HepG2 (cell line): Measurements from ENCODE around the gene HDAC4. TPM values are rescaled to one million over a fixed set of nuclear protein-coding genes. Genes with fewer than 3 reads are reported as not detected.

Source experiments
- ATAC-seq: fragments of 200-7000 bp; cut with Tn5 transposase; 3 replicates; pipeline ENCODE4 v1.9.1; 2020; ENCODE audit warnings: mild to moderate bottlenecking, moderate library complexity
- BruUV-seq: library from RNA; stranded (reverse); fragments of 400-500 nt; replicated peaks from 2 replicates; lab custom pipeline; 2021; lab: Mats Ljungman, UMichigan
- CTCF ChIA-PET: fragments of 300-600 bp; formaldehyde crosslinking; extraction: SDS; loops from one replicate; lab custom pipeline; 2021; ENCODE audit warnings: low total read pairs, inconsistent platforms, low intra/inter-chr PET ratio; lab: Yijun Ruan, JAX
- POLR2A ChIA-PET: fragments of 350-600 bp; sonication (Branson Sonifier 250); formaldehyde crosslinking; loops from one replicate; lab custom pipeline; 2020; ENCODE audit warnings: antibody characterized with exemption, inconsistent platforms; lab: Yijun Ruan, JAX
- DNase-seq: peaks from one replicate; pipeline ENCODE4 v3.0.0-alpha.2; 2015; ENCODE audit warnings: low spot score
- FAIRE-seq: peaks from 3 replicates; lab custom pipeline; 2011; peaks lifted over from hg19 to GRCh38; lab: Jason Lieb, UNC
- H2AFZ ChIP-seq: one replicate; pipeline ENCODE4 v1.6.1; 2011; ENCODE audit warnings: low read length, inconsistent platforms
- H3K27ac ChIP-seq: fragments of 300-600 bp; 3 replicates; pipeline ENCODE4 v1.8.0; 2011; ENCODE audit warnings: mixed run types, mild to moderate bottlenecking, mixed read lengths, low read length, inconsistent platforms; ENCODE audit not compliant: insufficient read depth; ENCODE audit errors: extremely low read length
- H3K27me3 ChIP-seq, 2 experiments: fragments of 200-600 bp in 1 of 2; 2 replicates in 1 of 2; 3 replicates in 1 of 2; pipeline versions ENCODE4 v1.6.0 to v1.8.0; 2011; ENCODE audit warnings: low read length in 2 of 2, mild to moderate bottlenecking in 2 of 2, moderate library complexity in 2 of 2, inconsistent platforms in 1 of 2; ENCODE audit not compliant: insufficient read depth in 2 of 2, control insufficient read depth in 1 of 2
- H3K36me3 ChIP-seq, 2 experiments: fragments of 200-600 bp in 1 of 2; replicated peaks in 1 of 2; 2 replicates in 1 of 2; 3 replicates in 1 of 2; pipeline versions ENCODE4 v1.5.1 to v1.8.0; 2011; ENCODE audit warnings: low read length in 2 of 2, inconsistent platforms in 1 of 2; ENCODE audit not compliant: insufficient read depth in 2 of 2, control insufficient read depth in 1 of 2
- H3K4me1 ChIP-seq: 2 replicates; pipeline ENCODE4 v1.5.1; 2012; ENCODE audit warnings: low read length, inconsistent platforms; ENCODE audit not compliant: insufficient read depth
- H3K4me2 ChIP-seq: 2 replicates; pipeline ENCODE4 v1.6.0; 2011; ENCODE audit warnings: low read depth, low read length, inconsistent platforms
- H3K4me3 ChIP-seq, 3 experiments: fragments of 200-600 bp in 1 of 3; sonication (generic), shearing (Covaris generic) in 1 of 3; replicated peaks in 1 of 3; 2 replicates each; pipeline ENCODE4 v1.5.1; 2011 to 2016; ENCODE audit warnings: low read length in 3 of 3, inconsistent platforms in 2 of 3, low read depth in 2 of 3, mild to moderate bottlenecking in 2 of 3, control low read depth in 1 of 3, mixed read lengths in 1 of 3; ENCODE audit not compliant: insufficient read depth in 1 of 3
- H3K79me2 ChIP-seq: one replicate; pipeline ENCODE4 v1.6.1; 2011; ENCODE audit warnings: low read length, inconsistent platforms; ENCODE audit not compliant: insufficient read depth
- H3K9ac ChIP-seq: 2 replicates; pipeline ENCODE4 v1.6.0; 2011; ENCODE audit warnings: mild to moderate bottlenecking, low read depth, low read length, inconsistent platforms; ENCODE audit not compliant: insufficient read depth
- H3K9me3 ChIP-seq: 2 replicates; pipeline ENCODE4 v1.5.1; 2012; ENCODE audit warnings: mild to moderate bottlenecking, low read length
- H4K20me1 ChIP-seq: 2 replicates; pipeline ENCODE4 v1.6.0; 2011; ENCODE audit warnings: inconsistent platforms, mild to moderate bottlenecking, low read length, moderate library complexity; ENCODE audit not compliant: insufficient read depth
- ATF1 ChIP-seq: IDR thresholded peaks from 2 replicates; pipeline ENCODE4 v1.6.1; 2016; ENCODE audit warnings: mild to moderate bottlenecking, control low read depth
- KLF13 ChIP-seq: sonication (generic); formaldehyde crosslinking; IDR thresholded peaks from 2 replicates; pipeline ENCODE4 v1.4.0; 2020; ENCODE audit warnings: mild to moderate bottlenecking, missing genetic modification reagents
- NFKB2 ChIP-seq: sonication (generic); formaldehyde crosslinking; IDR thresholded peaks from 2 replicates; pipeline ENCODE4 v1.4.0; 2020; ENCODE audit warnings: missing genetic modification reagents, borderline replicate concordance
- SP4 ChIP-seq: sonication (generic); formaldehyde crosslinking; IDR thresholded peaks from 2 replicates; pipeline ENCODE4 v1.8.1; 2023; ENCODE audit warnings: mild to moderate bottlenecking, missing genetic modification reagents
- SRF ChIP-seq: IDR thresholded peaks from 2 replicates; pipeline ENCODE4 v1.6.1; 2011; ENCODE audit warnings: mild to moderate bottlenecking, low read depth, low read length, moderate library complexity
- ZBTB42 ChIP-seq: sonication (generic); formaldehyde crosslinking; IDR thresholded peaks from 2 replicates; pipeline ENCODE4 v1.5.0; 2020; ENCODE audit warnings: mild to moderate bottlenecking, missing genetic modification reagents
- ZNF253 ChIP-seq: sonication (generic); formaldehyde crosslinking; IDR thresholded peaks from 2 replicates; pipeline ENCODE4 v1.8.0; 2022; ENCODE audit warnings: mild to moderate bottlenecking, missing genetic modification reagents, borderline replicate concordance
- ZNF543 ChIP-seq: sonication (generic); formaldehyde crosslinking; IDR thresholded peaks from 2 replicates; pipeline ENCODE4 v1.4.0; 2020; ENCODE audit warnings: mild to moderate bottlenecking, missing genetic modification reagents
- ZNF629 ChIP-seq: sonication (generic); formaldehyde crosslinking; conservative IDR thresholded peaks from 2 replicates; pipeline ENCODE4 v1.5.0; 2020; ENCODE audit warnings: missing genetic modification reagents
- ZNF674 ChIP-seq: sonication (generic); formaldehyde crosslinking; IDR thresholded peaks from 2 replicates; pipeline ENCODE4 v1.5.0; 2020; ENCODE audit warnings: low read depth, mild to moderate bottlenecking, missing genetic modification reagents
- ZNF770 ChIP-seq: sonication (generic); formaldehyde crosslinking; IDR thresholded peaks from 2 replicates; pipeline ENCODE4 v1.5.0; 2020; ENCODE audit warnings: mild to moderate bottlenecking, missing genetic modification reagents
- ZNF772 ChIP-seq: sonication (generic); formaldehyde crosslinking; IDR thresholded peaks from 2 replicates; pipeline ENCODE4 v1.5.0; 2020; ENCODE audit warnings: mild to moderate bottlenecking, missing genetic modification reagents
- WGBS: methylation state at CpG from one replicate; pipeline ENCODE4 v1.1.6; 2017; ENCODE audit warnings: low lambda C conversion rate; 5-methylcytosine and 5-hydroxymethylcytosine counted together
- in situ Hi-C: cut with HindIII; loops from 2 replicates; pipeline ENCODE4 v1.10.0; 2017; ENCODE audit warnings: low pct_unique_long_range_greater_than_20kb; ENCODE audit not compliant: extremely low pct_ligation_motif_present
- intact Hi-C: fragments of 100-400 bp; cut with micrococcal nuclease; formaldehyde crosslinking; loops from one replicate; pipeline ENCODE4 v1.10.0; 2022; ENCODE audit not compliant: unreplicated experiment
- polyA plus RNA-seq, 8 experiments: library from polyadenylated mRNA; depleted of rRNA in 3 of 8; stranded (reverse) in 7 of 8; unstranded in 1 of 8; fragments of >200 nt; fragmentation: Illumina TruSeq in 4 of 8; extraction: Trizol in 4 of 8; gene quantifications; 2 replicates each; pipeline versions ENCODE4 v1.2.1 to v1.2.3, GENCODE V29; 2011 to 2016; ENCODE audit warnings: low read depth in 4 of 8, missing spikeins in 1 of 8, mixed read lengths in 1 of 8; ENCODE audit not compliant: insufficient read depth in 1 of 8
- total RNA-seq, 5 experiments: library from RNA; depleted of rRNA; stranded (reverse); fragments of >200 nt; fragmentation: Illumina TruSeq; extraction: Trizol; gene quantifications; 2 replicates each; pipeline ENCODE4 v1.2.3, GENCODE V29; 2016; ENCODE audit warnings: low read depth in 1 of 5
- TF ChIP-seq, protein P1 (sequence below): IDR thresholded peaks from 2 replicates; pipeline ENCODE4 v1.6.1; 2018; ENCODE audit warnings: missing genetic modification reagents, mild to moderate bottlenecking, missing compliant biosample characterization
- TF ChIP-seq, protein P2 (sequence below): sonication (generic); formaldehyde crosslinking; IDR thresholded peaks from 2 replicates; pipeline ENCODE4 v1.4.0; 2020; ENCODE audit warnings: mild to moderate bottlenecking, missing genetic modification reagents
- TF ChIP-seq, protein P3 (sequence below): IDR thresholded peaks from 2 replicates; pipeline ENCODE4 v1.6.1; 2012; ENCODE audit warnings: low read depth, low read length, improper control_type of control experiment

Gene HDAC4
- total and polyA plus RNA-seq, 2 of the 13 experiments (the other 11 are each of a cell fraction or from before 2014, with no cell fraction given), result 10.1 to 11.5 TPM

- TF ChIP-seq, protein P1, sequence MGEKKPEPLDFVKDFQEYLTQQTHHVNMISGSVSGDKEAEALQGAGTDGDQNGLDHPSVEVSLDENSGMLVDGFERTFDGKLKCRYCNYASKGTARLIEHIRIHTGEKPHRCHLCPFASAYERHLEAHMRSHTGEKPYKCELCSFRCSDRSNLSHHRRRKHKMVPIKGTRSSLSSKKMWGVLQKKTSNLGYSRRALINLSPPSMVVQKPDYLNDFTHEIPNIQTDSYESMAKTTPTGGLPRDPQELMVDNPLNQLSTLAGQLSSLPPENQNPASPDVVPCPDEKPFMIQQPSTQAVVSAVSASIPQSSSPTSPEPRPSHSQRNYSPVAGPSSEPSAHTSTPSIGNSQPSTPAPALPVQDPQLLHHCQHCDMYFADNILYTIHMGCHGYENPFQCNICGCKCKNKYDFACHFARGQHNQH (CRISPR knock-in tag), result no peak
- TF ChIP-seq, protein P2, sequence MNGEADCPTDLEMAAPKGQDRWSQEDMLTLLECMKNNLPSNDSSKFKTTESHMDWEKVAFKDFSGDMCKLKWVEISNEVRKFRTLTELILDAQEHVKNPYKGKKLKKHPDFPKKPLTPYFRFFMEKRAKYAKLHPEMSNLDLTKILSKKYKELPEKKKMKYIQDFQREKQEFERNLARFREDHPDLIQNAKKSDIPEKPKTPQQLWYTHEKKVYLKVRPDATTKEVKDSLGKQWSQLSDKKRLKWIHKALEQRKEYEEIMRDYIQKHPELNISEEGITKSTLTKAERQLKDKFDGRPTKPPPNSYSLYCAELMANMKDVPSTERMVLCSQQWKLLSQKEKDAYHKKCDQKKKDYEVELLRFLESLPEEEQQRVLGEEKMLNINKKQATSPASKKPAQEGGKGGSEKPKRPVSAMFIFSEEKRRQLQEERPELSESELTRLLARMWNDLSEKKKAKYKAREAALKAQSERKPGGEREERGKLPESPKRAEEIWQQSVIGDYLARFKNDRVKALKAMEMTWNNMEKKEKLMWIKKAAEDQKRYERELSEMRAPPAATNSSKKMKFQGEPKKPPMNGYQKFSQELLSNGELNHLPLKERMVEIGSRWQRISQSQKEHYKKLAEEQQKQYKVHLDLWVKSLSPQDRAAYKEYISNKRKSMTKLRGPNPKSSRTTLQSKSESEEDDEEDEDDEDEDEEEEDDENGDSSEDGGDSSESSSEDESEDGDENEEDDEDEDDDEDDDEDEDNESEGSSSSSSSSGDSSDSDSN (CRISPR knock-in tag), result no peak
These were observed 343.3 kb downstream of the HDAC4 start (continued) for GRCh38 chr2:239057533-239057932.

DNA sequence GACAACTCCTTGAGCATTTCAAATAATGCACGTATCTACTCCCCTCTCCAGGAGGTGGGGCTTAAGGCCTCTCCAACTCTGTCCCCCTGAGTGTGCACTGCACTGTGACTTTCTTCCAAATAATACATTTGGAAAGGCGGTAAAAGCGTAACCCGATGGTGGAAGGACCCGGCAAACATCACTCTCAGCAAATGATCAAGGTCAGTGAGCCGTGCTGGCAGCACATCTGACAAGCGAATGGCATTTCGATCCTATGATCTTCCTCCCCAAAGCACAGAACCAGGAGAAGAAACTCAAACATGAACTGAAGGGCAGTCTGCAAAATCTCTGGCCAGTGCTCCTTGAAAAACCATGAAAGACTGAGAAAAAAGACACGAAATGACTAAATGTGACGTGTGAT, 344.2 kb downstream of the HDAC4 start:
- in situ Hi-C loops, result no loop called here
- POLR2A ChIA-PET, result no interaction called here
- Histone ChIP-seq H3K9ac (no peak overlapping the region), H3K27ac (no peak overlapping the region), H3K4me1 (no peaks in the 10 kb centered on the region), H3K36me3 (peaks cover 7 to 15% of the 10 kb centered on the region in 2 experiments; a peak in 4 of 5 replicates), H3K4me2 (no peak overlapping the region), H3K4me3 (no peak overlapping the region), H2AFZ (no peak overlapping the region), H3K79me2 (no peaks in the 10 kb centered on the region), H3K9me3 (no peaks in the 10 kb centered on the region), H3K27me3 (no peaks in the 10 kb centered on the region), H4K20me1 (no peaks in the 10 kb centered on the region)
- intact Hi-C loops, result no loop called here
- DNase-seq (no peak), FAIRE-seq (no peak), ATAC-seq (no peak)
- WGBS, result 96% methylated on average over 10 of the region's 10 CpGs
- BruUV-seq, result no TSS peak
- TF ChIP-seq ZNF674 (CRISPR knock-in tag) (no peak), ZBTB42 (no peak), ZNF772 (CRISPR knock-in tag) (no peak), SRF (no peak), NFKB2 (no peak), ZNF253 (no peak), KLF13 (CRISPR knock-in tag) (no peak), ATF1 (no peak), SP4 (CRISPR knock-in tag) (no peak), ZNF543 (CRISPR knock-in tag) (no peak), ZNF629 (CRISPR knock-in tag) (no peak), ZNF770 (no peak)
- TF ChIP-seq, protein P3, sequence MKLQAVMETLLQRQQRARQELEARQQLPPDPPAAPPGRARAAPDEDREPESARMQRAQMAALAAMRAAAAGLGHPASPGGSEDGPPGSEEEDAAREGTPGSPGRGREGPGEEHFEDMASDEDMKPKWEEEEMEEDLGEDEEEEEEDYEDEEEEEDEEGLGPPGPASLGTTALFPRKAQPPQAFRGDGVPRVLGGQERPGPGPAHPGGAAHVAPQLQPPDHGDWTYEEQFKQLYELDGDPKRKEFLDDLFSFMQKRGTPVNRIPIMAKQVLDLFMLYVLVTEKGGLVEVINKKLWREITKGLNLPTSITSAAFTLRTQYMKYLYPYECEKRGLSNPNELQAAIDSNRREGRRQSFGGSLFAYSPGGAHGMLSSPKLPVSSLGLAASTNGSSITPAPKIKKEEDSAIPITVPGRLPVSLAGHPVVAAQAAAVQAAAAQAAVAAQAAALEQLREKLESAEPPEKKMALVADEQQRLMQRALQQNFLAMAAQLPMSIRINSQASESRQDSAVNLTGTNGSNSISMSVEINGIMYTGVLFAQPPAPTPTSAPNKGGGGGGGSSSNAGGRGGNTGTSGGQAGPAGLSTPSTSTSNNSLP, result no peak
- CTCF ChIA-PET, result no interaction called here
